GM21619 (cell line): Measurements from ENCODE around the gene NEXN.

ENCODE experiments used
- ATAC-seq: cut with Tn5 transposase; IDR thresholded peaks from one replicate; pipeline ENCODE4 v1.9.1; 2021; ENCODE audit not compliant: unreplicated experiment

The NEXN gene

DNA sequence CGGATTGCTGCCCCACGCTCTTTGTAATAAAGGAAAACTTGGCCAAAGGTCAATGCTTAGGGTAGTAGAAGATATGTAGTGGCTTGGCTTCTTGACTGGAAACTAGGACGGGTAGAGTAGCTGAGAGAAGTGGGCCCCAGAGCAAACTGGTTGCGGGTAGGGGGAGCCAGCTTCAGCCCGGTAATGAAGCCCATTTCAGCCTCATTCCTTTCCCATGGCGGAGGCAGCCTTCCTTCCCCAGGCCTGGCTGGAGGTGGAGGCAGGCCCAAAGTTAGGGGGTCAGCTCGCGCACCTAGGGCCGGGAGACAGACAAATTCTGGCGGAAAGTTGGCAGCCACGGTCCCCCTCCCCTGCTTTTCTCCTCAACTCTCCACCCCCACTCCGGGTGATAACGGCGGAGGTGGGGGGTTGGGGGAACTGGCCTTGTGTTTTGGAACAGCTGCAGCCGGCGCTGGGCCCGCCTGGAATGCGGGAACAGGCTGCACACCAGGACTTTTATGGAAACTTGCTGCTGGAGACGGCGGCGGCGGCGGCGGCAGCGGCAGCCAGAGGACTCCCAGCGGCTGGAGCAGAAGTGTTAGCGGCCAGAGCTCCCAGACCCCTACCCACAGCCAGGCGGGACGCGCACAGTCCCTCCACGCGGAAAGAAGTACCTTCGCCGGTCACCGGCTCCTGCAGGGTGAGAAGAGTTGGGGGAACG lies at the start of gene NEXN:
Gene NEXN (plus strand): TSS at position 544 of the 700 bp plus-strand sequence. CDS start 27,483 bp downstream, outside the sequence.
- ATAC-seq, result no peak

DNA sequence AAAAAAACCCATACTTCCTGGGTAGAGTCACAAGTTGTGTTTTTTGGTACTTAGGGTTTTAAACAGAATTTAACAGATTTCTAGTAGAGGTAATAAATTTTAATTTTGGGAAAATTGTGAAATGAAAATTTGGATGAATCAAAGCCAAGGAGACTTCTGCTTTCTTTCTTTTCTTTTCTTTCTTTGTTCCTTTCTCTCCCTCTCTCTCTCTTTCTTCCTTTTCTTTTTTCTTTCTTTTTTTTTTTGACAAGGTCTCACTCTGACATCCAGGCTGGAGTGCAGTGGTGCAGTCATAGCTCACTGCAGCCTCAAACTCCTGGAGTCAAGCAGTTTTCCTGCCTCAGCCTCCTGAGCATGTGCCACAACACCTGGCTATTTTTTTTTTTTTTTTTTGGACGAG lies 46.9 kb upstream of the NEXN start:
- no peak for ATAC-seq

DNA sequence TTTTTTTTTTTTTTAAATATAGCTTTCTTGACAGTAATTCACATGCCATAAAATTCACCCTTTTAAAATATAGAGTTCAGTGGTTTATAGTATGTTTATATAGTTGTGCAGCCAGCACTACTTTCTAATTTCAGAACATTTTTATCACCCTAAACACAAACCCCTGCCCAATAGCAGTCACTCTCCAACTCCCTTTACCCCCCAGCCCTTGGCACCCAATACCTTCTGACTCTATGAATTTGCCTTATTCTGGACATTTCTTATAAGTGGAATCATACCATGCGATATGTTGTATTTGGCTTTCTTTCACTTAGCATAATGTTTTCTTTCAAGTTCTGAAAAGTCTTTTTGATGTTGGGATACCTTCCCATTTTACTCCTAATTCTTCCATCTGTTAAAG lies 42.5 kb upstream of the NEXN start:
- ATAC-seq, result no peak

DNA sequence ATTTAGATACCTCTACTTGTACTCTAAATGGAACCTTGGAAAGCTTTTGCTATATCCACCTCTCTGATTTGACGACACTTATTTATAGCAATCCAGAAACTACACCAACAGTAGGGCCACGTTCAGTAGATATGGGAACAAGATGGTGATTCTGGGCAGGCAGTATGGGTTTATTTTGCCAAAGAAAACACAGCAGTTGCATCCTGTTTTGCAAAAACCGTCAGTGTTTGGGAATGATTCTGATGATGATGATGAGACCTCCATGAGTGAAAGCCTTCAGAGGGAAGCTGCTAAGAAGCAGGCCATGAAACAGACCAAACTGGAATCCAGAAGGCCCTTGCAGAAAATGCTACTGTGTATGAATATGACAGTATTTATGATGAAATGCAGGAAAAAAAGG lies 41.5 kb upstream of the NEXN start:
- no peak for ATAC-seq

DNA sequence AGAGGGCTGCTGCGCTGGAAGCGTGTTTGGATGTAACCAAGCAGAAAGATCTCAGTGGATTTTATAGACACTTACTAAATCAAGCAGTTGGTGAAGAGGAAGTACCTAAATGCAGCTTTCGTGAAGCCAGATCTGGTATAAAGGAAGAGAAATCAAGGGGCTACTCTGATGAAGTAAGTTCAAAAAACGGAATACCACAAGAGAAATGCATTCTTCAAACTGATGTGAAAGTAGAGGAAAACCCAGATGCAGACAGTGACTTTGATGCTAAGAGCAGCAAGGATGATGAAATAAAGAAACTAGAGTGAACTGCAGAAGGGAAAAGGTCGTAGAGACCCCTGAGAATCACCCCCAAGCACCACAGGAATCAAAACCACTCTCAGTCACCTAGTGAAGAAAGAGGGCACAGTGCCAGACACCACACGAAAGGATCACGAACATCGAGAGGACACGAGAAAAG lies 40.8 kb upstream of the NEXN start:
- no peak for ATAC-seq

DNA sequence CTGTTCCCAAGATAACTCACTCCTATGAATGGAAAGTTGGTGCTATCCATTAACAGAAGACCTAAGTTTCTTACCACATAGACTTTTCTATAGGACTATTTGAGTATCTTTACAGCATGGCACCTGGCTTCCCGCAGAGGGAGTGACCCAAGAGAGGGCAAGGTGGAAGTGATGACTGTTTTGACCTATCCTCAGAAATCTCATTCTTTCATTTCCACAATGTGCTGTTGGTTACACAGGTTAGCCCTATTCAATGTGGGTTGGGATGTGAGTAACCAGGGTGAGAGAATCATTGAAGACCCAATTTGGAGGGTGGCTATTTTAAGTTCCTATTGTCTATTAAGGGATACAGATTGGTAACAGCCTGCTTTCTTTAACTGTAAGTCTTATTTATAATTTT lies 38.3 kb upstream of the NEXN start:
- ATAC-seq, result no peak

DNA sequence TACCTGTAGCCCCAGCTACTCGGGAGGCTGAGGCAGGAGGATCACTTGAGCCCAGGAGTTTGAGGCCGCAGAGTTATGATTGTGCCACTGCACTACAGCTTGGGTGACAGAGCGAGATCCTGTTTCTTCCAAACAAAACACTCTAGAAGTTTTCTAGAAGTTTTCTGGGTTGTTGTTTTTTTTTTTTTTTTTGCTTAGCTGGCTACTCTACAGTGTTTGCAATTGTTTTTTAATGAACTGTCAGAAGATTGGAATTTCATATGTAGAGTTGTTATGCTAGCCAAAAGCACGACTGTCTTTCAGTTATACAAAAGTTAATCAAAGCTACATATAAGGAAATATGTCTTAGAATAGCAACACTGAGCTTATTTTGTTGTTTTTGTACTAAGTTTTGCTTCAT lies 30.9 kb upstream of the NEXN start:
- ATAC-seq, result no peak

DNA sequence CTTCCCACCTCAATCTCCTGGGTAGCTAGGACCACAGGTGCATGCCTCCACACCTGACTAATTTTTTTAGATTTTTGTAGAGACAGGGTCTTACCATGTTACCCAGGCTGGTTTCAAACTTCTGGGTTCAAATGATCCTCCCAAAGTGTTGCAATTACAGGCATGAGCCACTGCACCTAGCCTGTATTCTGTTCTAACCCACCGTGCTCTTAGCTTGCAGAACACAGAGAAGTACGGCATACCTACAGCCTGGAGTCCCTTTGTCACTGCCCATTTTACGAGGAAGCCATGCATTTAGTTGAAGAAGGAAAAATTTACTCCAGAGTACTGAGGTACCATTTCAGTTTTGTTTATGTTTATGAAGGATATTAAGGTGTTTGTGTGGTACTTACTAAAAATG lies 29.7 kb upstream of the NEXN start:
- ATAC-seq, result no peak

DNA sequence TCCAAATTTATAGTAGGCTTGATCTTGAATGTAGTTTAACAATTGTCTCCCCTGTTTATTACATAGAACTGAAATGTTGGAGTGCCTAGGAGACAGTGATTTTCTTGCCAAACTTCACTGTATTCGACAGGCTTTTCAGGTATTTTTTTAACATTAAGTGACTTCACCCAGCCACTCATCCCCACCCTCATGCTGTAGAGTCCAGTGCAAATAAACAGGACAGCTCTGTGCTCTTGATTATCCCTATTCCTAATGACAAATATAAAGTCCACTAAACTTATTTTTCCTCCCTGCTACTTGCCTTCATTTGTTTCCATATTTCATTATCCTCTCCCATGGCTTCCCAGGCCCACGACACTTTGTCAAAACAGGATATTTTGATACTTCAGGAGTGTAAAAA lies 29.2 kb upstream of the NEXN start:
- ATAC-seq, result no peak

DNA sequence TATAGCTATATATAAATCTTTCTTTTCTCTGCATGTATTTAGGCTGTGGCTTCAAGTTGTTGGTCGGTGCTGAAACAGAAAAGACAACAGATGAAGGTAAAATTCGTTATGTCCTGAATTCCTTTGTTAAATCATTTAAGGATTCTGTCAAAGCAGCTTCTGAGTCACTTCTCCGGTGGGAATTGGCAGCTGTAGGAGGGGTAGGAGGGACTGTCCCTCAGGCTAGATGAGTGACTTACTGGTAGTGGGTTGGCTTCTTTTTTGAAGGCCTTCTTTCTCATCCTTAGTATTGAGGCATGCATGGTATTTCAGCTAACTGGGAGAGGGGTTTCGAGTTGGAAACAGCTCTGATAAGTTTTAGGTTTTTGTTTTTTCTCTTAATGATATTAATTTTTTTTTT lies 22.1 kb upstream of the NEXN start:
- no peak for ATAC-seq

DNA sequence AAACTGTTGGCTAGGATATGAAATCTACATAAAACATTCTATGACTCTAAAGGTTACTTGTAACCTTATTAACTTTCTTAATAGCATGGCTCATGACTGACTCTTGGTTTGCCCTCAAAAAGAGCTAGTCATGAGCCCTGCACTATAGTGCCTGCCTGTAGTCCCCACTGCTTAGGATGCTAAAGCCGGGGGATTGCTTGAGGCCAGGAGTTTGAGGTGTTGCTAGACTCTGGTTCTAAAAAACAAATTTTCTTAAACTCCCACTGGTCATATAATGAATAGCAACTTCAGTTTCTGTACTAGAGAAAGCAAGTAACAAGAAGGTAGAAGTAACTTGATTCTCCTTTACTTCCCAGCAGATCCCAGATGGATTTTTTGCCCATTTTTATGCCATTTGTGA lies 15.8 kb upstream of the NEXN start:
- ATAC-seq, result no peak

DNA sequence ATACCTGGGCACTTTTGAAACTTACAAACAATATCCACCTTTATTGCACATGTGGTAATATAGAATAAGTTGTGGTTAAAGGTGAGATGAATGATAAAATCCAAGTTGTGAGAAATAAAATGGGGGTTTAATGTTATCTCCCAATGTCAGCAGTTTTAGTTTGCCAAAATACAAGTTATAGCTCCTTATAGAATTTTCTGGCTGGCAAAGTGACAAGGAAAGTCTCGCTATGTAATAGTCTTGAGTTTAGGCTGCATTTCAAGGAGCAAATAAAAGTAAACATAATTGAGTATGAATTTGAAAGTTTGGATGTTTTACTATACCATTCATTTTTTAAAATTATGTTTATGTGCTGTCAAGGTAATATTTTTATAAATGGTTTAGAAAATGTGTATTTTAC lies 15.0 kb upstream of the NEXN start:
- ATAC-seq, result no peak

DNA sequence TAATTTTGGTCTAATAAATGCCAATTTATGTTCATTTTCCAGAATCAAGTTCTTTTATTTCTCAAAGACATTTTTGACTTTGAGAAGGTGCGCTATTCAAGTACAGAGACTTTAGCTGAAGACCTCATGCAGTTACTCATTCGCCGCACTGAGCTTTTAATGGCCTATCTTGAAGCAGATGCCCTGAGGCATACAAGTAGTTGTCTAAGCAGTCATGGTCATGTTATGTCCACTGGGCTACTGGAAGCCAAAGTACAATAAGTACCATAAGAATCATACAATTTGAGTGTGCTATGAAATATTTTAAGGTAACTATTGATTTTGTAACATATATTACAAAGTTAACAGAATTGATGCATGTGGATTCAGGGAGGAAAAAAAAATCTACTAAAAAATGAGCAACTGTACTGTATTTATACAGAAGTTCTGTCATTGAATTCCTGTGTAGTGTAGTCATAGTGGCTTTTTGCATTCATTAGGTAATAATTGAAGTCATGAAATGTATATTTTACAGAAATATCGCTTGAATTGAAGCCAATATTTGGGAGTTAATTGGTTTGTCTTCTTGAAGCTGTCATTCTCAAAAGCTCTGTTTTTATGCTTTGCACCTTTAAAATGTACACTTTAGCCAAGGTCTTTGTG lies 13.5 kb upstream of the NEXN start:
- ATAC-seq, result no peak

DNA sequence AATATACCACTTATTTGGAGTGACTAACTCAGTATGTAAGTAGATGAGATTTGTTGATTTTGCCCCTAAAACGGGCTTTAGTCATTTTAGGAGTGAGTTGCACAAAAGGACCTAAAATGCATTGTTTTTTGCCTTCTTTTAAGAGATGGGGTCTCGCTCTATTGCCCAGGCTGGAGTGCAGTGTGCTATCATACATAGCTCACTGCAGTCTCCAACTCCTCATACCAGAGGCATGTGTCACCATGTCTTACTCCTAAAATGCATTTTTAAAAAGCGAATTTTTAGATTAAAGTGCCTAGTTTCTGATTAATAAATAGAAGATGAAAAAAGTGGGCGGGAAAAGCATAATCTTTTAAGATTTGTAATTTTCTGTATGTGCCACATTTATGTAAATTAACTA lies 11.5 kb upstream of the NEXN start:
- no peak for ATAC-seq

DNA sequence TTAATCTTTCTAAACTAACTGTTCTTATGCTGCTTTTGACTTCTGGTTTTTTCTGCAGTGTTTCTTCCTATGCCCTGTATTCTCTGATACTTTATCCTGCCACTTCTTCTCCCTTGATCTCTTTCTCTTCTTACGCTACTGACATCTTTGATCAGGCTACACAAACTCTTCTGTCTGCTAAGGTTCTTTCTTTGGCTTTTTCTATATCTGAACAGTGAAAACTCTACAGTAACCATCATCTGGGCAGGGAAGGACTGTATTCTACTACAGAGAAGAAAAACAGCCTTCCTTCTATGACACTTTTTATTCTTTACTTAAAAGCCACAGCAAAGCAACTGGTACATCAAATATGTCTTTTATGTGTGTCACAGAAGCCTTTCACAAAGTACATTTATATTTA lies 7.4 kb upstream of the NEXN start:
- ATAC-seq, result no peak

DNA sequence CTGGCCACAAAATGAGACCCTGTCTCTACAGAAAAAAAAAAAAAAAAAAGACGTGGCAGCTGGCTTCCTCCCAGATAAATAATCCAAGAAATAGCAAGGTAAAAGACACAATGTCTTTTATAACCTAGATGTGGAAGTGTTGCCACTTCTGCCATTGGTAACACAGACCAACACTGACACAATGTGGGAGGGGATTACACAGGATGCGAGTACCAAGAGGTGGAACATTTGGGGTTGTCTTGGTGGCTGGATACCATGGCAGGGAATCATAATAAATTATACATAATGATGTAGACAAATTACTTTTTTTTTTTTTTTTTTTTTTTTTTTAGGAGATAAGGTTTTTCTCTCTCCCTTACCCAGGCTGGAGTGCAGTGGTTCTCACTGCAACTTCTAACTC lies 6.0 kb upstream of the NEXN start:
- ATAC-seq, result no peak

DNA sequence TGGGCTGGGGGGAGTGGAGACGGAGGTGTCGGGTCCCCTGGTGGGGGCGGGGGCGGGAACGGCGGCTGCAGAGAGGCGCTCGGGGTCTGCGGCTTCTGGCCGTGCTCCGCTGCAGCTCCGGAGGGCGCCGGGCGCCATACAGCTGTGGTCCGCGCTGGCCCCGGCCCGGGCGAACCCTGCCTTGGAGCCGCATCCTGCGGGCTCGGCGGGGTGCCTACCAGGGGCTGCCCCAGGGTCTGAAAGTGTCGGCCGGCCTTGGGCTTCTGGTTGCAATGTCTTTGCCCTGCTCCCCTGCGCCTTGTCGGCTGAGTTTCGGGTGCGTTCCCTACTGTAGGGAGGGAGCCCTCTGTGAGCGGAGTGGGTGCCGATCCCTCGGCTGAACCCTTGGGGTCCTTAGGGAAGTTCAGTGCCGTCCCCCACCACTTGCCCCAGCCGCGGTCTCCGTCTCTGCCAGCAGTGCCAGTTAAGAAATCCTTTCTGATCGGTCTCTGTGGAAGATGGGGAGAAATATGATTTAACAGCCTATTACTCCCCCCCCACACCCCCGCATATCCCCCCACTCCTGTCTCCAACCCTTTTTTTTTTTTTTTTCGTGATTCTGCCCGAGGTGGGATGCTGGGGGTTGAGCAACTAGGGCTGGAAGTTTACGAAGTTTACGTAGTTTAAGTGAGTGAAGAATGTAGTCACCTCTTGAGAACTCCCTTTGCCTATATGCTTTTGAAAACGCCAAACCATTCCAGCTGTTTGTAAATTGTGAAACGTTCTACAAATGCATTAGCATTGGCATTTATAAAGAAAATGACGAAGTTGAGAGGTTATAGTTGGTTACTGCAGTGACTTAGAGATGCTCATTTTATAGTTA lies 588 bp downstream of the NEXN start:
- ATAC-seq, result no peak

DNA sequence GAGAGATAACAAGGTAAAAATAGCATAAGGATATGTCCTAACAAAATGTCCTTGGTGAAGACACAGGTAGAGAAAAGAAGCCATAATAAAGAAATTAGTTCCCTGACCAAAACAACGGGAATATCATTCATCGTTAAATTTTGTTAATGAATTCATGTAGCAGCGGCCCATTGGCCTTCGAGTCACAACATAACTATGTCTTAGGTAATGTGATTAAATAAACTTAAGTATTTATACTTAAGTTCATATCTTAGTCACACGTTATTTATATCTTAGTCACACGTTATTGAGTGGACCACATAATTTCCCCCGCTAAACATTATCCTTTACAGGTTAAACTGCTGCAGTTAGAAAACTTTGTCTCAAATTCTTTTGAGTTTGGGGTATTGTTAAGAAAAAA lies 1.2 kb downstream of the NEXN start:
- no peak for ATAC-seq

DNA sequence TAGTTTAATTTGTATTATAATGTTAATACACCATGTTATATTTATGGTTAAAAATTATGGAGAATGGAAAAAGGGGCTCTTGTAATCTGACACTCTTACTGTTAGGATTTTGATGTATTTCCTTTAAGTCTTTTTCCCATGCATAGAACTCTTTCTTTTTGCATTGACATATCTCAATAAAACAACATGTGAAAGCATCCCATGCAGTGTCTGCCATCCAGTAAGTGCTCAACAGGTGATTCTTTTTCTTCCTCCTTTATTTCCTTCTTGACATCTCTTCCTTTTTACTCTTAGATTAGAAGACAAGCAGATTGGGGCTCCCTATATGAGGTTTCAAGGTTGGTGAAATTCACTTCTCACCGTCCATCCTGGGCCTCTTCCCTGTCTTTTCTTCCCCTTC lies 2.8 kb downstream of the NEXN start:
- no peak for ATAC-seq

DNA sequence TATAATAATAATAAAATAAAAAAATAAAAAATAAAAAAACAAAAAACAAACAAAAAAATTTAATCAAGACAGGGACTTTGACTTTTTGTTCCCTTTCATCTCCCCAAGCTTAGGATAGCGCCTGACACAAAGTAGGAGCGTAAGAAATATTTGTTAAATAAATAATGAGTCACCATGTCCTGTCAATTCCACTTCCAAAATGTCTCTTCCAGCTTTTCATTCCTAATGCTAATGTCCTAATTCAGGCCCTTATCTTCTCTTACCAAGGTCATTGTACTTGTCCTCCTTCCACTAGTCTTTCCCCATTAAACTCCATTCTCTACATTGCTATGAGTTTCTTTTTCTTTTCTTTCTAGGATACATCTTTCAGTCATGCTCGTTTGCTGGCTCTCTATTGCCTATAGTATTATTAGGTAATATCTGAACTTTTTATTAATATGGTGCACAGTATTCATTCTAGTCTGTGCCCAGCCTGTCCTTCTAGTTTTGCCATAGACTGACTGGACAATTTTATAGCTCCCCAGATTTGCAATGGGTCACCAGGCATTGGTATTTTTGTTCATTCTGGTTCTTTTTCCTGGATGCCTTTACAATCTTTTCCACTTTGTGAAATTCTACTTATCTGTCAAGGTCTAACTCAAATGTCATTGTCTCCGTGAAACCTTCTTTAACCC lies 11.4 kb downstream of the NEXN start:
- no peak for ATAC-seq

DNA sequence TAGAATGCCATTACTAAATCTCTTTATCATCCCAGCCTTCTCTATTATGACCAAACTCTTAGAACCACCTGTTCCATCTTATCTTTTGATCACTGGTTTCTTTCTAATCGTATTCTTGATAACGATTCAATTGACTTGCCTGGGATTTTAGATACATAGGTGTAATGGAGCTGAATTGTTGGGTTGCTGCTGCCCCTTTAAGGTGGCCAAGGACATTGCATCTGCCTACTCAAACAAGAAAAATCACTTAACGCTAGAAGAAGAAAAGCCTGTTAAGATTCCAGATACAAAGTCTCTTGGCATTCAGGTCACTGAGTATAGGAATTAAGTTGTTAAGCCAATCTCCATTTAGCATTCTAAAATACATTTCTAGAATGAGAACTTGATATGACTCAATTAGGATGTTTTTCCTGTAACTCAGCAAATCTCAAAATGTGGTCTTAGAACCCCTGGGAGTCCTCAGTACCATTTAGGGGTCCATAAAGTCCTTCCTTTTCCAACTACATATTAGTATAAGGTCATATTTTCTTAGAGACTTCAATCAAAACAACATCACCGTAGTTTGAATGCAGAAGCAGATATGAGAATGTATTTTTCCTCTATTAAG lies 12.4 kb downstream of the NEXN start:
- no peak for ATAC-seq
